Tibial nerve (tissue), 4 donors: ENCODE data around the gene ZNF611.

Experiments used
- CTCF ChIP-seq, 5 experiments: fragments of 200-600 bp in 3 of 5; fragments of 450-650 bp in 2 of 5; sonication (generic) in 3 of 5; IDR thresholded peaks; one replicate each; pipeline ENCODE4 v1.5.1; 2016 to 2019; ENCODE audit warnings: antibody characterized with exemption in 5 of 5, mild to moderate bottlenecking in 3 of 5, moderate library complexity in 2 of 5
- EP300 ChIP-seq, 2 donors: sonication (generic); formaldehyde crosslinking; IDR thresholded peaks; one replicate each; pipeline ENCODE4 v1.6.1; 2017; ENCODE audit warnings: antibody characterized with exemption in 2 of 2, mild to moderate bottlenecking in 1 of 2

GRCh38 chr19:52691215-52691610 lies 43.6 kb downstream of the ZNF611 start:
- TF ChIP-seq CTCF (IDR thresholded peaks at IDR 0.05) (no peak), EP300 (IDR thresholded peaks at IDR 0.05) (no peak)
